HG02943 (cell line): ENCODE data around the gene PCK1.

ENCODE experiments used
- ATAC-seq: cut with Tn5 transposase; IDR thresholded peaks from one replicate; pipeline ENCODE4 v1.9.1; 2021; ENCODE audit warnings: mild to moderate bottlenecking, low read depth, moderate library complexity; ENCODE audit not compliant: unreplicated experiment

Gene PCK1

GRCh38 chr20:57559658-57560553, 1.0 kb upstream of the PCK1 start:
- no peak for ATAC-seq

GRCh38 chr20:57561356-57562279, 708 bp downstream of the PCK1 start:
- no peak for ATAC-seq

- no peak for ATAC-seq
Measured at GRCh38 chr20:57562541-57563465, 1.9 kb downstream of the PCK1 start.

GRCh38 chr20:57563522-57563921, 2.6 kb downstream of the PCK1 start:
- no peak for ATAC-seq

- no peak for ATAC-seq
Measured at GRCh38 chr20:57564180-57564802, 3.4 kb downstream of the PCK1 start.

GRCh38 chr20:57564951-57565642, 4.2 kb downstream of the PCK1 start:
- ATAC-seq: no peak

GRCh38 chr20:57566399-57566798, 5.5 kb downstream of the PCK1 start:
- no peak for ATAC-seq

GRCh38 chr20:57566803-57567459, 6.0 kb downstream of the PCK1 start:
- no peak for ATAC-seq

- ATAC-seq: no peak
Measured at GRCh38 chr20:57567471-57568079, 6.7 kb downstream of the PCK1 start.

- ATAC-seq: no peak
Measured at GRCh38 chr20:57568088-57568896, 7.4 kb downstream of the PCK1 start.

- no peak for ATAC-seq
Measured at GRCh38 chr20:57568960-57569359, 8.1 kb downstream of the PCK1 start.

GRCh38 chr20:57570145-57570850, 9.4 kb downstream of the PCK1 start:
- ATAC-seq: no peak

- no peak for ATAC-seq
Measured at GRCh38 chr20:57570920-57571319, 10.0 kb downstream of the PCK1 start.

- no peak for ATAC-seq
Measured at GRCh38 chr20:57571782-57572416, 11.0 kb downstream of the PCK1 start.

- ATAC-seq: no peak
Measured at GRCh38 chr20:57573242-57573641, 12.3 kb downstream of the PCK1 start.

GRCh38 chr20:57573894-57574293, 13.0 kb downstream of the PCK1 start:
- no peak for ATAC-seq
